ENCODE measurements around the gene STK17B.
"Not testable (repeated sequence)": the region's sequence is repeated elsewhere in the genome, so short reads cannot be mapped to it uniquely, and the experiment has no call there.

The STK17B gene

DNA sequence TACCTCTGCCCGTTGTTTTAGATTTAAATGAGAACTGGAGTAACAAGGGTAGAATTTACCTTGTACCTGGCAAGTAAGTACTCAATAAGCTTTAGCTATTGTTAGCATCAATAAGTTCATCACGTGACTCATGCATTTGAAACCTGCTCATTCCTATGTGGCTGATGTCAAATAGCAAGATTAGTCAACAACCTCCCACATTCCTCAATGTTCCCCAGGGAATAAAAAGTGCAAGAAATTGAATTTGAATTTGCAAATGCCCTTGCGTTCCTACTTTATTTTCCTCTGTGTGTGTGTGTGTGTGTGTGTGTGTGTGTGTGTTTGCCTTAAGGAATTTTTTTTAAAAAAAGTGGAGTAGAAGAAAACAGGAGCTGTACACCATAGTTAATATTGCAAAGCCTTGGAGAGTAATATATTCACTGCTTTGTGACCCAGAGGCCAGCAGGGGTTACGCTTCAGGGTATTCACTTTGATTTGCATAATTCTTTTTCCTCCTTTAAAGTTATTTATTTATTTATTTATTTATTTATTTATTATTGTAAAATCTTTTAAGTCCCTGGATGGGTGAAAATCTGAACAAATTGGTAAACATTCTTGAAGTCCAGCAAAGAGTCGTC is 58.9 kb downstream of the STK17B start:
- DNase-seq (ENCODE audit: low spot score) = peak; percentile 20

GRCh38 chr2:196108604-196109003 is 62.8 kb downstream of the STK17B start:
- no peak for DNase-seq (ENCODE audit: low spot score)

DNA sequence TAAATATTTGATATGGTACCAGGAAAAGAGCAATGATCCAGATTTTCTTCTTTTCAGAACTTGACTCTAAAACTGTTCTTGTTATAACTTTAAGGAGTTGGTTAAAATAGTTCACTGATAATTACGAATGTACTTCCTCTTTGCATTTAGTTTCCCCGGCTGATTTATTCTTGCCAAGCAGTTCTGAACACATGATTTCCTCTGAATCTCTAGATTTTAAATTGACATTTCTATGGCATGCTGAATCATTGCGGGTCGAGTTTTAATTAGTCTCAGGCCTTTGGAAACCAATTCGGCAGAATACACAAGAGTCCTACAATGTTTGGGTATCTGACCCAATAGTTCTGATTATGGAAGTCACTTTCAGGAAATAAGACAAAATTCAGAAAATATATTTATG is 65.4 kb downstream of the STK17B start:
- DNase-seq (ENCODE audit: low spot score) = no peak

DNA sequence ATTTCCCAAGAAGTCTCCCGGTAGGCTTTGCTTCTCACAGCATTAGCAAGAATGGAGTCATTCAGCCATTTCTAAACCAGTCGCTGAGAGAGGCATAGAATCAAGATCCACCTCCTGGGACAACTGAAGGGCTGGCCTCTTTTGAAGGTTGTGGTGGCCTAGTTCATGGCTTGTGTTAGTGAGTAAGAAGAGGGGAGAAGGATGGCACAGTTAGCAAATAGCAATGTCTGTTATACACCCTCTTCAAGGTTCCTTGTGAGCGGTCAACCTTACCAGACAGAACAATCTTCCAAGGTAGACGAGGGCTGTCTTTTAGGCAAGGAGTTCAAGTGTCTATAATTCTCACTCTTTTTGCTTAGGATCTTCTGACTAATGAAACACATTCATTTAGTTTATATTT is 67.3 kb downstream of the STK17B start:
- no peak for DNase-seq (ENCODE audit: low spot score)

GRCh38 chr2:196103626-196104025 is 67.8 kb downstream of the STK17B start:
- no peak for DNase-seq (ENCODE audit: low spot score)

DNA sequence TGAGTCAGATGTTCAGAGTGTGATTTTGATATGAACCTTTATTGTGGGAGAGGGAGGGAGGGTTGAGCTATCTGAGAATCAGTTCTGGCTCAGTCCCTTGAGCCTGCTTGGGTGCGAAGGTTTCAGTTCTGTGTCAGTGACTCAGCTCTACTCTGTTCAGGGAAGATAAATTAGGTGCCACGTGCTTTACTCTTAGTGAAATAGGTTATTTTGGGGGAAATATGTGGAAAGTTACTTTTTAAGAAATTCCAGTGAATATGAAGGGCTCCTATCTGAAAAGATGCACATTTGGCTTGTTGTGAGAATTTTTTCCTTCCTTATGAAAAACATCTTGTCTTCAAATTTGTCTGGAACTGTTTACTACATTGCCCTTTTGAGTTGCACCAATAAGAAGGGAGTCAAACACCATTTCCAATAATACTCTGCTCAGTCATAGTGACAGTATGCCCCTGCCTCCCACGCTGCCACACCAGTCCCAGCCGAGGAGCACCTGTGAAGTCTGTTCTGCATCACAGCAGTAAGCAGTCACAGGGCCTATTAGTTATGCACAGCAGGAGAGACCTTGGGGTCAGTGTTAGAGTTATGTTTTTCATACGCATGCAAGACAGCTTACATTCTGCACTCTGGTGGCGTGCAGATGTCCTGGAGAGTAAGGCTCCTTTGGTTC is 69.9 kb downstream of the STK17B start:
- no peak for DNase-seq (ENCODE audit: low spot score)

DNA sequence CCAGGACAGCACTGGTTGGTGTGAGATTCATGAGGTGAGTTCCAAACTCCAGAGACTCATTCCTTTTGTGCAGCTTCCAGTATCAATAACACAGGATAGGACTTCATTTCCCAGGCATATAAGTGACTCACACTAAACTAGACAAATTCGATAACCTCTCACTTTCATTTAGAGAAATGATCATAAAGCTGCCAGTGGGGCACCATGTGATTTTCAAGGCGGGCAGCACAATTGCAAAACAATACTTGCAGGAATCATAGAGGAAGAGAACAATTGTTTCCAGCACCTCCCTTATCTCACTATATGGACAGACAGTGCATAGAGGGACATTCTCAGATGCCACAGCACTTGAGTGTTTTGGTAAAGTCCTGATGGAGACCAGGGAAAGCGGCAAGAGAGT is 71.5 kb downstream of the STK17B start:
- DNase-seq (ENCODE audit: low spot score) = no peak

- DNase-seq (ENCODE audit: low spot score) = no peak
These were observed 73.3 kb downstream of the STK17B start for GRCh38 chr2:196097864-196098660.

DNA sequence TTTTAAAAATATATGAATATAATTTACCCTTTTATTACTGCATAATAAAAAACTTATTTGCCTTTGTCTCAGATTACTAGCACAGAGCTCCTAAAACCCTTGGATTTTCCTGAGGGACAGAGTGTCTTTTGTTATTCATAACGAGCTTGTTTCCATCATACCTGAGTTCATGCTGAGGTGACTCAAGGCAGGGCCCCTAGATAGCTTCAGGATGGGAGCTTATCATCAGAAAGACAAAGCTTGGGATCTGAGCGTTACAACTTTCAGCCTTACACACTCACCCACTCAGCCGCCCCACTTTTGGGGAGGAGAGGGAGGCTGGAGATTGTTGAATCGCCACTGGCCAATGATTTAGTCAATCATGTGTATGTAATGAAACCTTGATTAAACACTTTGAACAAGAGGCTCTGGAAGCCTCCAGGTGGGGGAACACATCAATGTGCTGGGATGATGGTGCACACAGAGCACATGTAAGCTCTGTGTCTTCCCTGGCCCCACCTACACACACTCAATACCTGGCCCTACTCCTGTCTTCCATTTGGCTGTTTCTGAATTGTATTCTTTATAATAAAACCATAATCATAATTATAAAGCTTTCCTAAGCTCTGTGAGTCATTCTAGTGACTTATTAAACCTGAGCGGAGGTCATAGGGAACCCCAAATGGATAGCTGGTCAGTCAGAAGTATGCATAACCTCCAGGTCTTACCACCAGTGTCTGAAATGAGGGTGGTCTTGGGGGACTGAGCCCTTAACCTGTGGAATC is 74.2 kb downstream of the STK17B start:
- DNase-seq (ENCODE audit: low spot score) = no peak

GRCh38 chr2:196096264-196096663 is 75.1 kb downstream of the STK17B start:
- no peak for DNase-seq (ENCODE audit: low spot score)

GRCh38 chr2:196089448-196089847 is 81.9 kb downstream of the STK17B start:
- DNase-seq (ENCODE audit: low spot score) = not testable (repeated sequence)

- DNase-seq (ENCODE audit: low spot score) = no peak
These were observed 83.2 kb downstream of the STK17B start for GRCh38 chr2:196088203-196088602.

GRCh38 chr2:196086517-196087368 is 84.6 kb downstream of the STK17B start:
- DNase-seq (ENCODE audit: low spot score) = no peak

DNA sequence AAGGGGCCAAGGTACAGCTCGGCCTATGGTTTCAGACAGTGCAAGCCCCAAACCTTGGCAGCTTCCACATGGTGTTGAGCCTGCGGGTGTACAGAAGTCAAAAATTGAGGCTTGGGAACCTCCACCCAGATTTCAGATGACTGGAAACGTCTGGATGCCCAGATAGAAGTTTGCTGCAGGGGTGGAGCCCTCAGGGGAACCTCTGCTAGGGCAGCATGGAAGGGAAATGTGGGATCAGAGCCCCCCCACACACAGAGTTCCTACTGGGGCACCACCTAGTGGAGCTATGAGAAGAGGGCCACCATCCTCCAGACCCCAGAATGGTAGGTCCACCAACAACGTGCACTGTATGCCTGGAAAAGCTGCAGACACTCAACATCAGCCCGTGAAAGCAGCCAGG is 87.8 kb downstream of the STK17B start:
- DNase-seq (ENCODE audit: low spot score) = no peak
